ENCODE results near the gene FRMD8.
"Not testable (repeated sequence)": the region's sequence is repeated elsewhere in the genome, so short reads cannot be mapped to it uniquely, and the experiment has no call there.

Gene FRMD8

DNA sequence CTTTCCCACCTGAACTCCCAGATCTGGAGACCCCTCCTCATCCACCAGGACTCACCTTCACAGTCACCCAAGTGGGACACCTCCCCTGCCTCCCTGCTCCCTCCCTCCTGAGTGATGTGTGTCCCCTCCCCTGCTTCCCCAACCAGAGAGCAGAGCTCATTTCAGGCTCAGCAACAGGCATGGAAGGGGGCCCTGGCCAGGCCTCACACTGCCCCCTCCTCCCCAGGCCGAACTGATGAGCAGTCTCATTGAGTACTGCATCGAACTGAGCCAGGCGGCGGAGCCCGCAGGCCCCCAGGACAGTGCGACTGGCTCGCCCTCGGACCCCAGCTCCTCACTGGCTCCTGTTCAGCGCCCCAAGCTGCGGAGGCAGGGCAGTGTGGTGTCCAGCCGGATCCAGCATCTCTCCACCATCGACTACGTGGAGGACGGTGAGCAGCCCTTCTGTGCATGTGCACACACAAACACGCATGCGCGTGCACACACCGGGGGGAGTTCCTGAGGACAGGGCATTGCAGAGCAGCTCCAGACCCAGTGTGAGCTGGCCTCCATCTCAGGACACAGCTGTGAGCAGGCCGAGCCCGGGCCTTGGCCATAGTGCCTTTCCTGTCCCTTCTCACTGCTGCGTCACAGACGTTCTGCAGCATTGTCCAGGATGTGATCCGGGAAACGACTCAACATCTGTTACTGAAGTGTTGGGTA lies 18.4 kb downstream of the FRMD8 start:
- no peak overlapping the region for H3K4me3 ChIP-seq (ENCODE audit: low read depth, low read length)
- TF ChIP-seq, protein P1, sequence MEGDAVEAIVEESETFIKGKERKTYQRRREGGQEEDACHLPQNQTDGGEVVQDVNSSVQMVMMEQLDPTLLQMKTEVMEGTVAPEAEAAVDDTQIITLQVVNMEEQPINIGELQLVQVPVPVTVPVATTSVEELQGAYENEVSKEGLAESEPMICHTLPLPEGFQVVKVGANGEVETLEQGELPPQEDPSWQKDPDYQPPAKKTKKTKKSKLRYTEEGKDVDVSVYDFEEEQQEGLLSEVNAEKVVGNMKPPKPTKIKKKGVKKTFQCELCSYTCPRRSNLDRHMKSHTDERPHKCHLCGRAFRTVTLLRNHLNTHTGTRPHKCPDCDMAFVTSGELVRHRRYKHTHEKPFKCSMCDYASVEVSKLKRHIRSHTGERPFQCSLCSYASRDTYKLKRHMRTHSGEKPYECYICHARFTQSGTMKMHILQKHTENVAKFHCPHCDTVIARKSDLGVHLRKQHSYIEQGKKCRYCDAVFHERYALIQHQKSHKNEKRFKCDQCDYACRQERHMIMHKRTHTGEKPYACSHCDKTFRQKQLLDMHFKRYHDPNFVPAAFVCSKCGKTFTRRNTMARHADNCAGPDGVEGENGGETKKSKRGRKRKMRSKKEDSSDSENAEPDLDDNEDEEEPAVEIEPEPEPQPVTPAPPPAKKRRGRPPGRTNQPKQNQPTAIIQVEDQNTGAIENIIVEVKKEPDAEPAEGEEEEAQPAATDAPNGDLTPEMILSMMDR (IDR thresholded peaks at IDR 0.05; ENCODE audit: low read depth, low read length) = no peak

DNA sequence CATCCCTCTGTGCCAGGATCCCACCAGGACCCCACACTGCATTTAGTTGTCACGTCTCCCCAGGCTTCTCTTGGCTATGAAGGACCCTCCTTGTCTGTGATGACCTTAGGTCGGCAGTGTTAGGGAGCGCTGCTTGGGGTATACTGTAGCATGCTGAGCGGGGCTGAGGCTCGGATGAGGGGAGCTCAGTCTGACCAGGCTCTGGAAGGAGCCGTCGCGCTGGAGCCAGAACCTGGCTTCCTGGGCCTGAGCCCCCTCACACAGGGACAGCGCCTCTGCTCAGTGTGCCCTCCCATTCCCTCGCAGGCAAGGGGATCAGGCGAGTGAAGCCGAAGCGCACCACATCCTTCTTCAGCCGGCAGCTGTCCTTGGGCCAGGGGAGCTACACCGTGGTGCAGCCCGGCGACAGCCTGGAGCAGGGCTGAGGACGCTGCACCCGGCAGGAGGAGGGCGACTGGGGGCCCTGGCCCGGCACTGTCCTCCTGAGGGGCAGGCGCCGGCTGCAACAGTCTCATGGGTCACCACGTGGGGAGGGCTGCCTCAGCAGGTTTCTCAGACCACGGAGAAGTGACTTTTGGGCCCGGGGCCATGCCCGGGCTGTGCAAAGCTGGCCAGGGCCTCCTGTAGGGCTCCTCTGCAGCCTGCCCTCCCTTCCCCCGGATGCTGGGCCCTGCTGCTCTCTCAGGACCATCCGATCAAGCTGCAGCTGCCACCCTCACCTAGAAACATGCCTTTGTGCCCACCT lies 24.7 kb downstream of the FRMD8 start:
- TF ChIP-seq, protein P1 (IDR thresholded peaks at IDR 0.05; ENCODE audit: low read depth, low read length) = no peak
- H3K4me3 ChIP-seq (ENCODE audit: low read depth, low read length) = no peak overlapping the region

- no peak overlapping the region for H3K4me3 ChIP-seq (ENCODE audit: low read depth, low read length)
Observed at GRCh38 chr11:65411681-65412070, 25.2 kb downstream of the FRMD8 start.

GRCh38 chr11:65412271-65413076 lies 26.0 kb downstream of the FRMD8 start:
- no peak overlapping the region for H3K4me3 ChIP-seq (ENCODE audit: low read depth, low read length)
- TF ChIP-seq, protein P1 (IDR thresholded peaks at IDR 0.05; ENCODE audit: low read depth, low read length) = no peak

More at GRCh38 chr11:65411681-65412070, 25.2 kb downstream of the FRMD8 start:
- TF ChIP-seq, protein P1 (IDR thresholded peaks at IDR 0.05; ENCODE audit: low read depth, low read length) = no peak

GRCh38 chr11:65413077-65413664 lies 26.7 kb downstream of the FRMD8 start:
- not testable (repeated sequence) for H3K4me3 ChIP-seq (ENCODE audit: low read depth, low read length)

DNA sequence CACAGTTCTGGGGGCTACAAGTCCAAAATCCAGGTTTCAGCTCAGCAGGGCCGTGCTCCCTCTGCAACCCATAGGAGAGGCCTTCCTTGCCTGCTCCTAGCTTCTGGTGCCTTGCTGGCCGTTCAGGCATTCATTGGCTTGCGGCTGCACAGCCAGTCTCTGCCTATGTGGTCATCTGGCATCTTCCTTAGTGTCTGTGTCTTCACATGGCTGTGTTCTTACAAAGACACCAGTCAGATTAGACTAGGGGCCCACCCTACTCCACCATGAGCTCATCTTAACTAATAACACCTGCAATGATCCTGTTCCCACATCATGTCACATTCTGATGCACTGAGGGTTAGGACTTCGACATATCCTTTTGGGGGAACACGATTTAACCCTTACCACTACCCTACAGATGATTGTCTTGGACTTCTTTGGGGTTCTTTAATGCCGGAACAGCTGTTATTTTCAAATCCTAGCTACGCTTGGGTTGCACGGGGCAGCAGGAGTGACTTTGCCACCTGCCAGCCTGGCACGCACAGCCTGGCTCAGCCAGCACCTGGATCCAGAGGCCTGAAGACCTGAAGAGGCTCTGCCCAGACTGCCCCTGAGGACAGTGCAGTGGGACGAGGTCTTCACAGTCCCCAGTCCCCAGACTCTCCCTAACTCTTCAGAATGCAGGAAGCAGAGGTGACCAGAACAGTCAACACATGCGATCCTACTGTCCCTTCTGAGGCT lies 28.5 kb downstream of the FRMD8 start:
- TF ChIP-seq, protein P1 (IDR thresholded peaks at IDR 0.05; ENCODE audit: low read depth, low read length) = no peak
- no peak overlapping the region for H3K4me3 ChIP-seq (ENCODE audit: low read depth, low read length)
